NCI-H69 (cell line): ENCODE measurements around the gene CA9.

ENCODE experiments used
- DNase-seq: peaks from one replicate; lab custom pipeline; 2025; lab: John Stamatoyannopoulos, UW

The CA9 gene

DNA sequence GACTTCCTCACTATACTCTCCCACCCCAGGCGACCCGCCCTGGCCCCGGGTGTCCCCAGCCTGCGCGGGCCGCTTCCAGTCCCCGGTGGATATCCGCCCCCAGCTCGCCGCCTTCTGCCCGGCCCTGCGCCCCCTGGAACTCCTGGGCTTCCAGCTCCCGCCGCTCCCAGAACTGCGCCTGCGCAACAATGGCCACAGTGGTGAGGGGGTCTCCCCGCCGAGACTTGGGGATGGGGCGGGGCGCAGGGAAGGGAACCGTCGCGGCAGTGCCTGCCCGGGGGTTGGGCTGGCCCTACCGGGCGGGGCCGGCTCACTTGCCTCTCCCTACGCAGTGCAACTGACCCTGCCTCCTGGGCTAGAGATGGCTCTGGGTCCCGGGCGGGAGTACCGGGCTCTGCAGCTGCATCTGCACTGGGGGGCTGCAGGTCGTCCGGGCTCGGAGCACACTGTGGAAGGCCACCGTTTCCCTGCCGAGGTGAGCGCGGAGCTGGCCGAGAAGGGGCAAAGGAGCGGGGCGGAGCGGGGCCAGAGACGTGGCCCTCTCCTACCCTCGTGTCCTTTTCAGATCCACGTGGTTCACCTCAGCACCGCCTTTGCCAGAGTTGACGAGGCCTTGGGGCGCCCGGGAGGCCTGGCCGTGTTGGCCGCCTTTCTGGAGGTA is 2.1 kb downstream of the CA9 start:
- peak; percentile 86 for DNase-seq

DNA sequence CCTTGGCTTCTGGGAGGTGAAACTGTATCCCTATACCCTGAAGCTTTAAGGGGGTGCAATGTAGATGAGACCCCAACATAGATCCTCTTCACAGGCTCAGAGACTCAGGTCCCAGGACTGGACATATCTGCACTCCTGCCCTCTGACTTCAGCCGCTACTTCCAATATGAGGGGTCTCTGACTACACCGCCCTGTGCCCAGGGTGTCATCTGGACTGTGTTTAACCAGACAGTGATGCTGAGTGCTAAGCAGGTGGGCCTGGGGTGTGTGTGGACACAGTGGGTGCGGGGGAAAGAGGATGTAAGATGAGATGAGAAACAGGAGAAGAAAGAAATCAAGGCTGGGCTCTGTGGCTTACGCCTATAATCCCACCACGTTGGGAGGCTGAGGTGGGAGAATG is 5.4 kb downstream of the CA9 start:
- DNase-seq: no peak

DNA sequence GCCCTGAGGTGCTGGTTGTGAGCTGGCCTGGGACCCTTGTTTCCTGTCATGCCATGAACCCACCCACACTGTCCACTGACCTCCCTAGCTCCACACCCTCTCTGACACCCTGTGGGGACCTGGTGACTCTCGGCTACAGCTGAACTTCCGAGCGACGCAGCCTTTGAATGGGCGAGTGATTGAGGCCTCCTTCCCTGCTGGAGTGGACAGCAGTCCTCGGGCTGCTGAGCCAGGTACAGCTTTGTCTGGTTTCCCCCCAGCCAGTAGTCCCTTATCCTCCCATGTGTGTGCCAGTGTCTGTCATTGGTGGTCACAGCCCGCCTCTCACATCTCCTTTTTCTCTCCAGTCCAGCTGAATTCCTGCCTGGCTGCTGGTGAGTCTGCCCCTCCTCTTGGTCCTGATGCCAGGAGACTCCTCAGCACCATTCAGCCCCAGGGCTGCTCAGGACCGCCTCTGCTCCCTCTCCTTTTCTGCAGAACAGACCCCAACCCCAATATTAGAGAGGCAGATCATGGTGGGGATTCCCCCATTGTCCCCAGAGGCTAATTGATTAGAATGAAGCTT is 6.1 kb downstream of the CA9 start:
- DNase-seq: no peak

DNA sequence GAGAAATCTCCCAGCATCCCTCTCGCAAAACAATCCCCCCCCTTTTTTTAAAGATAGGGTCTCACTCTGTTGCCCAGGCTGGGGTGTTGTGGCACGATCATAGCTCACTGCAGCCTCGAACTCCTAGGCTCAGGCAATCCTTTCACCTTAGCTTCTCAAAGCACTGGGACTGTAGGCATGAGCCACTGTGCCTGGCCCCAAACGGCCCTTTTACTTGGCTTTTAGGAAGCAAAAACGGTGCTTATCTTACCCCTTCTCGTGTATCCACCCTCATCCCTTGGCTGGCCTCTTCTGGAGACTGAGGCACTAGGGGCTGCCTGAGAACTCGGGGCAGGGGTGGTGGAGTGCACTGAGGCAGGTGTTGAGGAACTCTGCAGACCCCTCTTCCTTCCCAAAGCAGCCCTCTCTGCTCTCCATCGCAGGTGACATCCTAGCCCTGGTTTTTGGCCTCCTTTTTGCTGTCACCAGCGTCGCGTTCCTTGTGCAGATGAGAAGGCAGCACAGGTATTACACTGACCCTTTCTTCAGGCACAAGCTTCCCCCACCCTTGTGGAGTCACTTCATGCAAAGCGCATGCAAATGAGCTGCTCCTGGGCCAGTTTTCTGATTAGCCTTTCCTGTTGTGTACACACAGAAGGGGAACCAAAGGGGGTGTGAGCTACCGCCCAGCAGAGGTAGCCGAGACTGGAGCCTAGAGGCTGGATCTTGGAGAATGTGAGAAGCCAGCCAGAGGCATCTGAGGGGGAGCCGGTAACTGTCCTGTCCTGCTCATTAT is 6.8 kb downstream of the CA9 start:
- DNase-seq: no peak

DNA sequence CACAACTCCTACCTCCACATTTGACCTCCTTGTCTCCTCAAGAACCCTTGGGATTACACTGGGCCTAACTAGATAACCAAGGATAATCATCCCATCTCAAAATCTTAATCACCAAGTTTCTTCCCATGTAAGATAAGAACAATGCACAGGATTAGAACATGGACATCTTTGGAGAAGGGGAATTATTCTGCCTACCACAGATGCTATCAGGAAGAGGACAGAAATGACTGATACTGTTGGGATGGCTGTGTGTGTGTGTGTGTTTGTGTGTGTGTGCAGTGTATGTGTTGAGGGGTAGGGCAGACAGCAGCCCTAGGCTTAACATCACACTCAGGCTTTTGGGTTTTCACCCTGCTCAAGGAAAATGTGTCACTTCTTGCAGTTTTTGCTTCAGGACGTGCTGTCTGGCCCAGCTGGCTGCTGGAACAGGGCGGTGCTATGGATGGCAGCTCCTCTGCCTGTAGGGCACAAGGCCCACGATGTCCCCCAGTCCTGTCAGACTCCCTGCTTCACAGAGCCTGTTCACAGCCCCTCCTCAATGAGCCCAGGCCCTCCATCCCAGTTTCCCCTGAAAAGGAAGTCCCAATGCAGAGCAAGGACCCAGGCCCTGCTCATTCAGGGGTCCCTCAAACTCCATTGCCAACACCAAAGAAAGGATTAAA is 7.7 kb downstream of the CA9 start:
- no peak for DNase-seq

DNA sequence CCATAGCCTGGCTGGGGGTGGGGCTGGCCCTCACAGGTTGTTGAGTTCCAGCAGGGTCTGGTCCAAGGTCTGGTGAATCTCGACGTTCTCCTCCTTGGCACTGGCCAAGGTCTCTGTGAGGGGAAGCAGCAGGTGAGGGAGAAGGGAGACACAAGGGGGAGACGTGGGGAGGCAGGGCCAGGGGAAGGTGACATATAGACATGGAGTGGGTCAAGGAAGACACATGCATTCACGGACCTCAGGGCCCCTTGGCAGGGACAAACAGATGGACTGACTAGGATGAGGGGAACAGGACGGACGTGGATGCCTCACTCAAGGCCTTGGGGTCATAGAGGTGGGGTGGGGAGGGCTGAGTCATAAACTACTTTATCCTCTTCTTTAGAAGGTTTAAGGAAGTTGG is 8.3 kb downstream of the CA9 start:
- DNase-seq: no peak

DNA sequence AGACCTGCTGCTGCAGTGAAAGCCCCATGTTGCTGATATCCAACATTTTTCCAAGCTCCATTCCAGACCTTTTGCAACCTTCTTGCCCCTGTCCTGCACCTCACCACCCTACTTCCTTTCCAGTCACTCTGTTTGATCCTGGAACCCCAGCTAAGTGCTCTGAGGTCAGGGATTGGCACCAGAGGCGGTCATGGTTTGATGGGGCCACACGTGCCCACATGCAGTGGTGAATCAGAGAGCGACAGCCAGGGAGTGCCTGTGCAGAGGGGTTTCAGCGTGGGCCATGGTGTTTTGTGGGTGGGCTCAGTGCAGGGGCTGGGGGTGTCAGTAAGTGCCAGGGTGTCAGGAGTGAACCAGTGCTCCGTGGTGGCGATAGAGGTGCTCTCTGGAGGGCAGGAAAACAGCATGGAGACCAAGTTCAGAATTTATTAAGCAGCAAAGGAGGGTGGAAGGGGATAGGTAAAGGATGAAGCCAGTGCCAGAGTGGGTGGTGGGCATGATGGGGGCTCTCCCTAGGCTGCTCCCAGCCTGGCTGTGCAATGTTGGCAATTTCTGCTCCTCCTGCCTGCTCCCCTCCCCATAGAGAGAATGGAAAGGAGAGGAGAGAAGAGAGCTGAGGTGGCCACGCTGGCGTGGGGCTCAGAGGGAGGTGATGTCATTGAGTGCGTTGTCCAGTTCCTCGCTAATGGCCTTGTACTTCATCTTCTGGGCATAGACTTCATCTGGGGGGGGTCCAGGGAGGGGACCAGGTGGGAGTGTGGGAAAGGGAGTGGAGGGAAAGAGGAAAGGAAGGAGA is 9.0 kb downstream of the CA9 start:
- no peak for DNase-seq

DNA sequence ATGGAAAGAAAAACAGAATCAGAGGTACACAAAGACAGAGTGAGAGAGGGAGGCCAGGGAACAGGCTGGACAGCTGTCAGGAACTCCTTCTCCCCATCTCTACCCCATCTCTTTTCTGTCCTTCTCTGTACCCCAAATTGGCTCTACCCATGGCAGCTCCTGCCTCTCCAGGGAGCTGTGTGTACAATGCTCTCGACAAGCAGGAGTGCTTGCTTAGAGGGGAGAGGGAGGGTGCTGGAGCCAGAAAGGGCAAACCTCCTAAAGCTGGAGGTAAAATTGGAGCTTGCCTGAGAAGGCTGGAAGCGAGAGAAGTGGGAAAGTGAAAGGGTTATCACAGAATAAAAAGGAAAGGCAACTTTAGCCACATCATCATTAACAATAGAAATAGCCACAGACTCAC is 9.6 kb downstream of the CA9 start:
- DNase-seq: no peak

DNA sequence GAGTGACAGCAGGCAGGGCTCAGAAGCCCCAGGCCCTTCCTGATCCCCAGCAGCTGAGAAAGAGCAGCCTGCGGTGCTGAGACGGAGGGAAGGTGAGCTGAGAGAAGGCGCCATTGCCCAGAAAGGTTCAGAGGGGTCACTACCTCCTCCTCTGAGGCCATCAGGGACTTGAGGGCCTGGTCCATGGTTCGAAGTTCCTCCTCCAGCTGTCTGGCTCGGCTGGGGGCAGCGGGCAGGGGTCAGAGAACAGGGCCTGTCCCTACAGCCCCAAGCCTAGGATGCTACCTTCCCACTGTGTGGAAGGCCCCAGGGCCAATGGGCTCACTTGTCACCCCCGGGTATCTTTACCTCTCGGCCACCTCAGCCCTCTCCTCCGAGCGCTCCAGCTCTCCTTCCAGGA is 11.2 kb downstream of the CA9 start:
- DNase-seq: no peak

DNA sequence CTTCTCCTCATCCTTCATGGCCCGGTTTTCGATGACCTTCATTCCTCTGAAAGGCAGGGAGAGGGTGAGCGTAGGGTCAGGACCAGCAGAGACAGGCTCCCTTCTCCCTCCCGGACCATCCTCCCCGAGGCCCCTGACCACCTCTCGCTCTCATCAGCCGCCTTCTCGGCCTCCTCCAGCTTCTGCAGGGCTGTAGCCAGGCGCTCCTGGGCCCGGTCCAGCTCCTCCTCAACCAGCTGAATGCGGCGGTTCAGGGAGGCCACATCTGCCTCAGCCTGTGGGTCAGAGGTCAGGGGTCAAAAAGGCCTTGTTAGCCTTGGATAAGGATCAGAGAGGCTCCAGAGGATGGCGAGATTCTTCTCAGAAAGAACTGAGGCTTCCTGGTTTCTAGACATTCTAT is 11.8 kb downstream of the CA9 start:
- no peak for DNase-seq

DNA sequence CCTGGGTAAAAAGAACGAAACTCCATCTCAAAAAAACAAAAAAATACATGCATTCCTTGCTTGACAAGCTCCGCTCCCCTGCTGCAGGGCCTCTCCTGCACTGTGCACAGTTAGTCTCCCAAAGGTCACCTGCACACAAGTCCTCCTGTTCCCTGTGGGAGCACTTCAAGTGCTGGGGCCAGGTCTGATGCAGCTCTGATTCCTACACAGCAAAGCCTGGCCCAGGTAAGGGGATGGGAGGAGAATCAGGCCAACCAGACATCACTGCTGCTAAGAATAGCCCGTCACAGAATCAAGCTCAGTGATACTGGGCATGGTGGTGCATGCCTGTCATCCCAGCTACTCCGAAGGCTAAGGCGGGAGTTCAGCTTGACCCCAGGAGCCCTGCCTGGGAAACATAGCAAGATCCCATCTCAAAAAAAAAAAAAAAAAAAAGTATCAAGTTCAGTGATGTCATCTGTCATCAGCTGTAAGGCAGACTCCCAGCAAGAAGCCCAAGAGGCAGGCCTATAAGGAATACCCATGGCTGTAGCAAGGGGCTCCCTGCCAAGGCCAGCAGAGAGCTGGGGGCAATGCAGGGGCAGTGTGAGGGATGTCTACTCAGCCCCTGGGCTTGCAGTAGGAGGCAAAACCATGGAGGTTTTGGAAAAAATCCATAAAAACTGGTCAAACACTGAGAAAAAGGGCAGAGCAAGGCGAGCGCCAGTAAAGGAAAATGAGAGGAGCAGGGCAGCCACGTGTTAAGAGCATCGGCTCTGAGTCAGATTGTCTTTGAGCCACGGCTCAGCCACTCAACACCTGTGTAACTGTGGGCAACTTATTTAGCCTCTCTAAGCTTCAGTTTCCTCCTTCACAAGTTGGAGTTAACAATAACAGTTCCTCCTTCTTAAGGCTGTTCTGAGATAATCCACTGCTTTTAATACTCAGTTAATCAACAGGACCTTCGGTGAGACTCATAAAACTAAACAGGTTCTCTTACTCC is 12.8 kb downstream of the CA9 start:
- DNase-seq: no peak

DNA sequence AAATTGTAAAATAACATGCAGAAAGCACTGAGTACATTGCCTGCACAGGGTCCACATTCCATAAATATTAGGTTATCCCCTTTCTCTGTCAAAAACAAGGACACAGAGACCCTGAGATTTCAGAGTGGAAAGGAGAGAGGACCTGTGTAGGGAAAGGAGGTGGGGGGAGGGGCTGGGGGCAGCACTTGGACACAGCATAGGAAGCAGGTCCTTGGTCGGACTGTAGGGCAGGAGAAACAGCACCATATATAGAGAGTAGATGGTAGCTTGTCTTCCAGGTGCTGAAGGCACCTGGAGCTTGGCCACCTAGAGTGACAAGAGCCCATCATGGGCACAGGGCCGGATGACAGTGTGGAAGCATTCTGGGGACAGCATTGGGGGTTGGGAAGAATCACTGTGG is 13.6 kb downstream of the CA9 start:
- DNase-seq: no peak

DNA sequence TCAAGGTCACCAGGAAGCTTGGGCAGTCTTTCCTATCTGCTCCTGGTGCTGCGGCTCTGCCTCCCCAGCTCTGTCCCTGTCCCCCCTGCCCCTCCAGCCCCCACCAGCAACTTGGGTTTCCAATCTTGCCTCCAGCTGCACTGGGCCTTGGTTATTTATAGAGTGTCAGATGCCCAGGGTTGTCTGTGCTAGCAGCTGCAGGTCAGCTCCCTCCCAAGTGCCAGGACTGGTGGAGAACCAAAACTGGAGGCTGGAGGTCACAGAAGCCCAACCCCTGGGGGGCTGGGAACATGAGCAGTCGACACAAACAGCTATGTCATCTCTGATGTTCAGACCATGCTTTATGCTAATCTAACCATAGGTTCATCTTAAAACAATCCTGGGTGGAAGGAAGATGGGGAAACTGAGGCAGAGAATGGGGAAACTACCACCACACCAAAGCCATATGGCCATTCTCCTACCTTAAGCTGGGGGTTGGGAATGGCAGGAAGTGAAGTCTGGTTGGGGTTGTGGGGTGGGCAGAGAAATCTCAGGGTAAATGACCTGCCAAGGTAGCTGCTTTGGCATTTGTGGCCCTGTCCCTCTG is 14.3 kb downstream of the CA9 start:
- DNase-seq: no peak

DNA sequence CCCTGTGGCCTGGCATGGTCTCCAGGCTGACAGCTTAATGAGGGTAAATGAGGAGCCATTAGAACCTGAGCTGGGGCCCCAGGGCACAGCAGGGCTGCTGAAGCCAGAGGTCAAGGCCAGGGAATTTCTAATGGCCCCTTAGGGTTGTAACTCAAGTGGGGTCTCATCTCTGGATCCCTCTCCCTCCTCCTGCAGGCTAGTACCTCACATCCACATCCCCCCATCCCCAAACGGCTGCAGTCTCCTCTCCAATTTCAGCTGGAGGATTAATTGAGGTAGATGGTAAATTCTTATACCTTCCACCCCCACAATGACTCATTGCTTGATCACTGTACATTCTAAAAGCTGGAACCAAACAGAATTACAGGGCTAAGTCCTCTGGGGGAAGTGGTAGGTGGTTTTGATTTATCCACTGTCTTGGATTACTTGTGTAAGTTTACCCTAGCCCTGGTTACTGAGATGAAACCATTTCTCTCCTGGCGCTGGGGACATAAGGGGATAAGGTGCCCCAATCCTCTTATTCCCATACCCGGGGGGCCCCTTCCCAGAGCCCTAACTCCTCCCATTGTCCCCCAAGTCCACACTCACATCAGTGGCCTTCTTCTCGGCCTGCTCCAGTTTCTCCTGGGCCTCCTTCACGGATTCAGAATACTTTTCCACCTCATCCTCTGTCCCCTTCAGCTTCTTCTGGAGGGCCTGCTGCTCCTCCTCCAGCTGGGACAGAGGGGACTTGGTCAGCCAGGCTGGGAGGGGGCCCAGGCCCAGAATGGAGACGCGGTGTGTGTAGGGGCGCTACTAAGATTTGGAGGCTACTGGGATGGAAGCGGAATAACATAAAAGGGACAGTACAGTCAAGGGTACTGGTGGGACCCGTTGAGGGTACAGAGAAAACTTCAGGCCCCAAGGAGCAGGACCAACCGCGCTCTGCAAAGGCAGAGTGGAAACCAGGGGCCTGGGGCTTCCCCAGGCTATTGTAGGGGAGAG is 15.1 kb downstream of the CA9 start:
- DNase-seq: peak; percentile 16

DNA sequence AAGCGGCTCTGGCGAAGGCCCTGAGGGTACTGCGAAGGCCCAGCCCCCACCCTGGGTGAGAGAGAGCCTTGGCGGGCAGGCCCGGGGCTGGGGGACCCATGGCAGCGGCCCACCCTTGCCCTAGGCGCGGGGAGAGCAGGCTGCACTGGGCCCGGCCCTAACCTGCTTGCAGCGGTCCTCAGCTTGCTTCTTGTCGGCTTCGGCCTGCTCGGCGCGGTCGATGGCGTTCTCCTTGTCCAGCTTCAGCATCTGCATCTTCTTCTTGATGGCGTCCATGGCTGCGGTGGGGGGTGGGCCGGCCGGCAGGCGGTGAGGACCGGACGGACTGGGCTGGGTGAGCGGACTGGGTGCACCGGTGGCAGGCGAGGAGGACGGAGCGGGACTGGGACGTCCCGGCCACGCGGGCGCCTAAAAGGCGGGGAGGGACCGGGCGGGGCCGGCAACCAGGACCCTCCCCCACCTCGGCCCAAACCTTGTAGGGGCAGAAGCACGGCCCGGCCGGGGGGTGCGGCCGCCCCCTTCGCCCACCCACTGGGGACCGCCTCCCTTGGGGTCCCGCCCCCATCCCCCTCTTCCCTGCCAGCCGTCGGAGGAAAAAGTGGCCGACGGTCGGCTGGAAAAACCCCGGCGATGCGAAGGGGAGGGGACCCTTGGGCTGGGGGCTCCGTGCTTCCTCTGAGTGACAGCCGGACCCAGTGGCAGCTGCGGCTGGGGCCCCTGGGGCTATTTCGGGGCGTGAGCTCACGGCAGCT is 16.0 kb downstream of the CA9 start, which contains the start of gene TPM2:
Gene TPM2 (minus strand): TSS at position 384 of the 752 bp plus-strand sequence. CDS start 108 bp downstream, at position 276.
- peak; percentile 32 for DNase-seq

DNA sequence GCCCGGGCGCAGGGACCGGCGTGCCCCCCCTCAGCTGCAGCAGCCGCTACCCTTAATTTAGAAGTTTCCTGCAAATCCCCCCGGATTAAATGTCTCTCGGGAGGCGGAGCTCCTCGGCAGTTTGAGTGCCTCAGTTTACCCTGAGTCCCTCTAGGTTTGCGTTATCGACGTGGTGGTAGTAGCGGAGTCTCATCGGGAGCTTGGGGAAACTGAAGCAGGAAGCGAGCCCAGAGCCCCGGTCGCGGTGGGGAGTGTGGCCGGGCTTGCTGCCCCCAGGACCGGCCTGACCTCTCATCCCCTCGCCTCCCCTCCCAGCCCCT is 16.5 kb downstream of the CA9 start:
- no peak for DNase-seq

DNA sequence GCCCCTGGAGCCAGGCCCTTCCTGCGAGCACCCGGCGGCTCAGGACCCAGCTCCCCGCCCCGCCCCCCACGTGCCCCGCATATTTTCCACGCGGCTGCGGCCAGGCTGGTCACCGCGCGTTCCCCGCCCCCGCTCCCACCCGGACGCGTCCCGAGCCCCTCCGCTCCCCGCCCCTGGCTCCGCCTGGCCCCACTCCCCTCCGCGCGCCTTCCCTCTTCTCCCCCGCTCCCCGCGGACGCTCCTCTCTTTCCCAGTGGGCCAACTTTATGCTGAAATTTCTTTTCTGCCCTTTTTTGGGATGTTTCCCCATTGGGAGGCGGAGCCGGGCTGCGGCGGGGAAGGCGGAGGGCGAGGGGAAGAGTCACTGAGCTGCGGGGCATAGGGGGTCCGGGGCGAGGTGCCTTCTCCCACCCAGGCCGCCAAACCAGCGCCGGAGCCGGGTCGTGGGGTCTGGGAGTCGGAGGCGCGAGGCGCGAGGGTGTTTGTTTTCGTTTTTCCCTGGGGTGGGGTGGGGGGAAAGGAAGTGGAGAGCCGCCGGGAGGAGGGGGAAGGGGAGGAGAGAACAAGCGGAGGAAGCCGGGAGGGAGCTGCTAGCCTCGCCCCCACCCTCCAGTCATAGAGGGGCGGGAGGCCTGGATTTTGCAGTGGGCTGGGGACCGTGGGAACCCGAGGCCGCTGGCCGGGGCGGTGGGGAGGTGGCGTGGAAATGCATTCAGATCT is 17.0 kb downstream of the CA9 start:
- peak; percentile 84 for DNase-seq

DNA sequence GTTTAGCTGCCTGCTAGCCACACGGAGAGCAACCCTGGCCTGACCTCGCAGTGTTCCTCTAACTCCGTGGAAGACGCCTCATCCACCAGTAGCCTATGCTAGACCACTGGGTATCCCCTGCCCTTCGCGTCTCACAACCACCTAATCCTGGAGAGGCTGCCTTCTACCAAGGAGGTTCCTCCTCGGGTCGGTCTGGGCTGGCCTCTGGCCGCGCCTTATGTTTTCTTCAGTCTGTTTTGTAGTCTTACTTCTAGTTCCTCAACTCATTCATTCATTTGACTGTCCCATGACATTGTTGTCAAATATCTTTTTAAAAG is 17.6 kb downstream of the CA9 start:
- DNase-seq: no peak
